Fibroblast of villous mesenchyme (primary cell): Measurements from ENCODE around the gene ELFN1. TPM values are rescaled to one million over a fixed set of nuclear protein-coding genes. Genes with fewer than 3 reads are reported as not detected.

Experiments
- DNase-seq: peaks from one replicate; pipeline ENCODE4 v3.0.0-alpha.2; 2010; ENCODE audit warnings: low read depth
- H3K4me3 ChIP-seq: 2 replicates; pipeline ENCODE4 v1.5.1; 2011; ENCODE audit warnings: low read depth, mild to moderate bottlenecking, low read length
- total RNA-seq: library from RNA; depleted of rRNA; stranded (reverse); fragments of >200 nt; gene quantifications from 2 replicates; pipeline ENCODE4 v1.2.3, GENCODE V29; 2012
- TF ChIP-seq, protein P1 (sequence below): IDR thresholded peaks from 2 replicates; pipeline ENCODE4 v1.5.1; 2012; ENCODE audit warnings: low read depth, mild to moderate bottlenecking, low read length; ENCODE audit not compliant: insufficient read depth

Gene ELFN1
- total RNA-seq, 1 donor = 0.86 TPM

- peak; percentile 22 for DNase-seq
- H3K4me3 ChIP-seq = no peak overlapping the region
- TF ChIP-seq, protein P1, sequence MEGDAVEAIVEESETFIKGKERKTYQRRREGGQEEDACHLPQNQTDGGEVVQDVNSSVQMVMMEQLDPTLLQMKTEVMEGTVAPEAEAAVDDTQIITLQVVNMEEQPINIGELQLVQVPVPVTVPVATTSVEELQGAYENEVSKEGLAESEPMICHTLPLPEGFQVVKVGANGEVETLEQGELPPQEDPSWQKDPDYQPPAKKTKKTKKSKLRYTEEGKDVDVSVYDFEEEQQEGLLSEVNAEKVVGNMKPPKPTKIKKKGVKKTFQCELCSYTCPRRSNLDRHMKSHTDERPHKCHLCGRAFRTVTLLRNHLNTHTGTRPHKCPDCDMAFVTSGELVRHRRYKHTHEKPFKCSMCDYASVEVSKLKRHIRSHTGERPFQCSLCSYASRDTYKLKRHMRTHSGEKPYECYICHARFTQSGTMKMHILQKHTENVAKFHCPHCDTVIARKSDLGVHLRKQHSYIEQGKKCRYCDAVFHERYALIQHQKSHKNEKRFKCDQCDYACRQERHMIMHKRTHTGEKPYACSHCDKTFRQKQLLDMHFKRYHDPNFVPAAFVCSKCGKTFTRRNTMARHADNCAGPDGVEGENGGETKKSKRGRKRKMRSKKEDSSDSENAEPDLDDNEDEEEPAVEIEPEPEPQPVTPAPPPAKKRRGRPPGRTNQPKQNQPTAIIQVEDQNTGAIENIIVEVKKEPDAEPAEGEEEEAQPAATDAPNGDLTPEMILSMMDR = no peak
Observed at GRCh38 chr7:1742555-1743303, 72.7 kb downstream of the ELFN1 start.

DNA sequence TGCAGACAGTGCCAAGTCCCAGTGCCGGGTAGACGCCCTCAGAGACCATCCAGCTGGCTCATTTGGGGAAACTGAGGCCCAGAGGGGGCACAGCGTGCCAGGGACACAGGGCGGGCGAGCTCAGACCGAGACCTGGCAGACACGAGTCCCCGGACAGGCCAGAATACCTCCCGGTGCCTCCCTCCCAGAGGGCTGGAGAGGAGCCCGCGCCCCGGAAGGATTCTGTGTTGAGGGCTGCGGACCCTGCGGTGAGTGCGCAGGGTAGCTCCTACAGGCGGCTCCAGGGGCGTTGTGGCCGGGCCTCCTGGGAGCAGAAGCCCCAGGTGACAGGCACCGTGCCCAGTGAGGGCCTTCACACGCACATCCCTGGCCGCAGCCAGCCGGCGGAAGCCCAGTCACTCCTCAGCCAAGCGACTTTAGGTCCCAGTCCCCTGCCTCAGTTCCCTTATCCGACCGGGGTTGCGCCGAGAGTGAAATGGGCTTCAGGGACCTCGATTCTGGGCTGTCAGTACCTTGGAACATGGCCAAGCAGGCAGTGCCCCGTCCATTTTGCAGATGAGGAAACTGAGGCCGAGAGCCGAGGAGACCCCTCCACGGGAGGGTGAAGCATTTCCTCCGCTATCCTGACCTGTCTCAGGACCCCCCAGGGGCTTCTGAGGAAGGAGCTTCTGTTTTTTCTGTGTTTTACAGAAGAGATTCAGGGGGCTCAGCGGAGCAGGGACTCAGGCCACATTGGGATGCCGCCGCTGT, 73.6 kb downstream of the ELFN1 start:
- no peak overlapping the region for H3K4me3 ChIP-seq
- DNase-seq = no peak
- TF ChIP-seq, protein P1 = no peak

DNA sequence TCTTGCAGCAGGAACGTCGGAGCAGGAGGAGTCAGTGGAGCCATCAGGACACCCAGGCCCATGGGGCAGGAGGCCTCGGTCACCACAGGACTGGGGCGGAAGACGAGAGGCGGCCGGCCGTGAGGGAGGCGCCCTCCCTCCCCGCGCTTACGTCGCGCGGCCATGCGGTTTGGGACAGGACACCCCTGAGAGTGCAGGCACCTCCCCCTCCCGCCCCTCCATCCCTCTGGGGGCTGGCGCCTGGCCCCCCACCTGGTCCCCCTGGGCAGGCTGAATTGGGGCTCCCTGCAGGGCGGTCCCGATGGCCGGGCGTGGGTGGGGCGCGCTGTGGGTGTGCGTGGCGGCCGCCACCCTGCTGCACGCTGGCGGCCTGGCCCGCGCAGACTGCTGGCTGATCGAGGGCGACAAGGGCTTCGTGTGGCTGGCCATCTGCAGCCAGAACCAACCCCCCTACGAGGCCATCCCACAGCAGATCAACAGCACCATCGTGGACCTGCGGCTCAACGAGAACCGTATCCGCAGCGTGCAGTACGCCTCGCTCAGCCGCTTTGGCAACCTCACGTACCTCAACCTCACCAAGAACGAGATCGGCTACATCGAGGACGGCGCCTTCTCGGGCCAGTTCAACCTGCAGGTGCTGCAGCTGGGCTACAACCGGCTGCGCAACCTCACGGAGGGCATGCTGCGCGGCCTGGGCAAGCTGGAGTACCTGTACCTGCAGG, 74.4 kb downstream of the ELFN1 start:
- no peak overlapping the region for H3K4me3 ChIP-seq
- TF ChIP-seq, protein P1 = no peak
- no peak for DNase-seq

DNA sequence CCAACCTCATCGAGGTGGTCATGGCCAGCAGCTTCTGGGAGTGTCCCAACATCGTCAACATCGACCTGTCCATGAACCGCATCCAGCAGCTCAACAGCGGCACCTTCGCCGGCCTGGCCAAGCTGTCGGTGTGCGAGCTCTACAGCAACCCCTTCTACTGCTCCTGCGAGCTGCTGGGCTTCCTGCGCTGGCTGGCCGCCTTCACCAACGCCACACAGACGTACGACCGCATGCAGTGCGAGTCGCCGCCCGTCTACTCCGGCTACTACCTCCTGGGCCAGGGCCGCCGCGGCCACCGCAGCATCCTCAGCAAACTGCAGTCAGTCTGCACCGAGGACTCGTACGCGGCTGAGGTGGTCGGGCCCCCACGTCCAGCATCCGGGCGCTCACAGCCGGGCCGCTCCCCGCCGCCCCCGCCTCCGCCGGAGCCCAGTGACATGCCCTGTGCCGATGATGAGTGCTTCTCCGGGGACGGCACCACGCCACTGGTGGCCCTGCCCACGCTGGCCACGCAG, 75.0 kb downstream of the ELFN1 start:
- DNase-seq = no peak
- H3K4me3 ChIP-seq = no peak overlapping the region
- TF ChIP-seq, protein P1 = no peak

GRCh38 chr7:1745576-1746490, 75.8 kb downstream of the ELFN1 start:
- TF ChIP-seq, protein P1 = no peak
- H3K4me3 ChIP-seq = no peak overlapping the region
- no peak for DNase-seq

- H3K4me3 ChIP-seq = no peak overlapping the region
- TF ChIP-seq, protein P1 = no peak
- no peak for DNase-seq
Observed at GRCh38 chr7:1746491-1746975, 76.5 kb downstream of the ELFN1 start.
